Measurements from ENCODE around the gene FBXO11. TPM values are rescaled to one million over a fixed set of nuclear protein-coding genes. Genes with fewer than 3 reads are reported as not detected.

Gene FBXO11
- total RNA-seq, 1 experiment from 2014 or later = 23.6 TPM

- no peak for DNase-seq (ENCODE audit: low spot score)
These were observed 56.1 kb downstream of the FBXO11 start for GRCh38 chr2:47850198-47850597.

- no peak for DNase-seq (ENCODE audit: low spot score)
These were observed 56.9 kb downstream of the FBXO11 start for GRCh38 chr2:47849368-47849767.

- no peak for DNase-seq (ENCODE audit: low spot score)
These were observed 62.1 kb downstream of the FBXO11 start for GRCh38 chr2:47844162-47844561.

- no peak for DNase-seq (ENCODE audit: low spot score)
These were observed 62.9 kb downstream of the FBXO11 start for GRCh38 chr2:47843407-47843806.

- no peak for DNase-seq (ENCODE audit: low spot score)
These were observed 63.5 kb downstream of the FBXO11 start for GRCh38 chr2:47842846-47843245.

- no peak for DNase-seq (ENCODE audit: low spot score)
These were observed 67.6 kb downstream of the FBXO11 start for GRCh38 chr2:47838686-47839085.

- no peak for DNase-seq (ENCODE audit: low spot score)
These were observed 68.0 kb downstream of the FBXO11 start for GRCh38 chr2:47838249-47838648.

- DNase-seq (ENCODE audit: low spot score) = no peak
These were observed 72.8 kb downstream of the FBXO11 start for GRCh38 chr2:47833516-47833968.

GRCh38 chr2:47822518-47822917 lies 83.8 kb downstream of the FBXO11 start:
- DNase-seq (ENCODE audit: low spot score) = no peak

- DNase-seq (ENCODE audit: low spot score) = peak; percentile 33
These were observed 86.5 kb downstream of the FBXO11 start for GRCh38 chr2:47819834-47820233.

- DNase-seq (ENCODE audit: low spot score) = no peak
These were observed 87.5 kb downstream of the FBXO11 start for GRCh38 chr2:47818777-47819176.

GRCh38 chr2:47815764-47816163 lies 90.5 kb downstream of the FBXO11 start:
- no peak for DNase-seq (ENCODE audit: low spot score)

GRCh38 chr2:47811668-47812067 lies 94.6 kb downstream of the FBXO11 start:
- no peak for DNase-seq (ENCODE audit: low spot score)

GRCh38 chr2:47810850-47811249 lies 95.4 kb downstream of the FBXO11 start:
- DNase-seq (ENCODE audit: low spot score) = no peak

- DNase-seq (ENCODE audit: low spot score) = no peak
These were observed 96.4 kb downstream of the FBXO11 start for GRCh38 chr2:47809903-47810302.

- no peak for DNase-seq (ENCODE audit: low spot score)
These were observed 97.7 kb downstream of the FBXO11 start for GRCh38 chr2:47808614-47809013.

- no peak for DNase-seq (ENCODE audit: low spot score)
These were observed 100.4 kb downstream of the FBXO11 start for GRCh38 chr2:47805850-47806249.

- no peak for DNase-seq (ENCODE audit: low spot score)
These were observed 102.5 kb downstream of the FBXO11 start for GRCh38 chr2:47803770-47804169.

GRCh38 chr2:47803363-47803762 lies 102.9 kb downstream of the FBXO11 start:
- DNase-seq (ENCODE audit: low spot score) = no peak

GRCh38 chr2:47801118-47801517 lies 105.2 kb downstream of the FBXO11 start:
- no peak for DNase-seq (ENCODE audit: low spot score)

- no peak for DNase-seq (ENCODE audit: low spot score)
These were observed 107.2 kb downstream of the FBXO11 start for GRCh38 chr2:47799031-47799609.

GRCh38 chr2:47798631-47799030 lies 107.7 kb downstream of the FBXO11 start:
- DNase-seq (ENCODE audit: low spot score) = no peak

GRCh38 chr2:47796090-47796697 lies 110.1 kb downstream of the FBXO11 start:
- no peak for DNase-seq (ENCODE audit: low spot score)

- no peak for DNase-seq (ENCODE audit: low spot score)
These were observed 120.3 kb downstream of the FBXO11 start for GRCh38 chr2:47785986-47786385.
